NCI-H2107 (cell line): Measurements from ENCODE around the gene BABAM2.

Source experiments
- DNase-seq: peaks from one replicate; lab custom pipeline; 2025; lab: John Stamatoyannopoulos, UW

The BABAM2 gene

GRCh38 chr2:28380219-28380618, 489.7 kb downstream of the BABAM2 start:
- no peak for DNase-seq

- DNase-seq = no peak
These were observed 491.0 kb downstream of the BABAM2 start for GRCh38 chr2:28381225-28382180.

- no peak for DNase-seq
These were observed 492.2 kb downstream of the BABAM2 start for GRCh38 chr2:28382755-28383154.

GRCh38 chr2:28387082-28387960, 496.8 kb downstream of the BABAM2 start:
- no peak for DNase-seq
